Thyroid gland (tissue), 4 donors: Measurements from ENCODE around the gene SIK3.

Experiments used
- CTCF ChIP-seq, 6 experiments: fragments of 200-600 bp in 3 of 6; fragments of 450-650 bp in 3 of 6; sonication (generic) in 3 of 6; IDR thresholded peaks; one replicate each; pipeline ENCODE4 v1.5.1; 2016 to 2019; ENCODE audit warnings: antibody characterized with exemption in 6 of 6, mild to moderate bottlenecking in 2 of 6, inconsistent platforms in 1 of 6, moderate library complexity in 1 of 6
- POLR2A ChIP-seq, 2 donors: fragments of 450-650 bp; IDR thresholded peaks; one replicate each; pipeline ENCODE4 v1.6.1; 2017; ENCODE audit warnings: antibody characterized with exemption in 2 of 2, mild to moderate bottlenecking in 2 of 2, moderate library complexity in 1 of 2

GRCh38 chr11:117096201-117096991 is 1.8 kb downstream of the SIK3 start:
- no peak for TF ChIP-seq CTCF (IDR thresholded peaks at IDR 0.05)
- TF ChIP-seq POLR2A (IDR thresholded peaks at IDR 0.05) = no peak
